Measurements from ENCODE around the gene ATP5MG.

The ATP5MG gene

DNA sequence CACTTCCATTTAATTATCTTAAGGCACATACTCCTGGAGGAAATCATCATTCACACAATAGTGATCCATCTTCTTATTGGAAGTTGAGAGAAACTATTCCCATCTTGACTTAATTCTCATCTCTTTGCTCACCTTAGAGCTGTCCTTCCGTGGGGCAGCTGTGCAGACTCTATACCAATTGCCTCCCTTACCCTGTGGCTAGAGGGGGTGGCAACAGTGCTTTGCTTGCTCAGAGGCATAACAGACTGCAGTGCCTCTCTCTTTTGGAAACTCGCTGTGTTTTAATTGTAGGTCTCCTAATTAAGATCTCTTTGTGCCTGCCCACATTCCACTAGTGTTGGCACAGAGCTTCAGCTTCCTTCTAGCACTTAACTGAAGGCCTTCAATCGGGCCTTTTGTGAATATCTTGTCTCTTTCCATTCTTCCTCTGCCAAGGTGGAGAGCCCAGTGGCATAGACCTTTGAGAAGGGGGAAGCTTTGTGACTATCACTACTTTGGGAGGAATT lies 40.4 kb downstream of the ATP5MG start:
- no peak for DNase-seq (ENCODE audit: extremely low read depth in 1 of 2, low read depth in 1 of 2)

DNA sequence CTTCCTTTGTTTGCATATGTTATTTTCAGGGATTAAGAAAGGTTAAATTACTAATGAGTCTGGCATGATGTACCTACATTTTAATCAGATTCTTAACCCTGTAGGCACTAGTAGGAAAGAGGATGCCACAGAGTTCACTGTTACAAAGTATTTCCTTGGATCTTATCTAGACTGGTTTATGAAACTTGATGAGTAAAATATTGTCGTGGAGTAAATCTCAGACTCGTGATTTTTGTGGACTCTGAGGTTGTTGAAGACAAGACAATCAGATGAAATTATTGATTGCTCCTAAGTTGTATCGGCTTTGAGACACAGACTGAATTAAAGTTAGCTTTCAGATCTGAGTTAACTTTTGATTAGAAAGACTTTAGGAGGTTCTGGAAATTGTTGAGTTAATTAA lies 40.9 kb downstream of the ATP5MG start:
- no peak for DNase-seq (ENCODE audit: extremely low read depth in 1 of 2, low read depth in 1 of 2)

- DNase-seq (ENCODE audit: extremely low read depth in 1 of 2, low read depth in 1 of 2), result no peak
Observed at GRCh38 chr11:118442908-118443589, 41.6 kb downstream of the ATP5MG start.

DNA sequence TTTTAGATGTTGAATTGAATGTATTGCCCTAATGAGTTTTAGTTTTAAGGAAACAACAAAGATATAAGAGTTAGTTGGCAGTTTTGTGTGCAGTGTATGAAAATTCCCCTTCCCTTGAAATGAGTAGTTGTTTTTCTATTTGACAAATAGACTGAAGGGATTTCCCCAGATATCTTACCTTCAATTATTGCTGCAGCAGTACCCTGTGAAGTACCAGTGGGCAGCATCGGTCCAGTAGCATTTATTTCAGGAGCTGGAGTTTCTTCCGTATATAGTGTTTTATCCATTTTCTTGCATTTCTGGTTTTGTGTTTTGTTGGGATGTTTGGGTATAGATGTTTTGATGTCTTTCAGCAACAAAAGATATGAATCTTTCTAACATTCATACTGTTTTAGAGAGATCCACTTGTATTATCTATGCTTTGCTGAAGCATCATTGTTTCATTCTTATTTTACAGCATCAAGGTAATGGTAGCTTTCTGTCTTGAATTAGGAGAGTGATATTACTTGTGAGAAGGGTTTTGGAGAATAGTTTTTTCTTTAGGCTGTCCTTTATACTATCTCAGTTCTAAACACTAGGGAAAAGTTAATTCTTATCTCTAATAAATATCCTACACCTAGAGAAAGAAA lies 42.3 kb downstream of the ATP5MG start:
- no peak for DNase-seq (ENCODE audit: extremely low read depth in 1 of 2, low read depth in 1 of 2)

DNA sequence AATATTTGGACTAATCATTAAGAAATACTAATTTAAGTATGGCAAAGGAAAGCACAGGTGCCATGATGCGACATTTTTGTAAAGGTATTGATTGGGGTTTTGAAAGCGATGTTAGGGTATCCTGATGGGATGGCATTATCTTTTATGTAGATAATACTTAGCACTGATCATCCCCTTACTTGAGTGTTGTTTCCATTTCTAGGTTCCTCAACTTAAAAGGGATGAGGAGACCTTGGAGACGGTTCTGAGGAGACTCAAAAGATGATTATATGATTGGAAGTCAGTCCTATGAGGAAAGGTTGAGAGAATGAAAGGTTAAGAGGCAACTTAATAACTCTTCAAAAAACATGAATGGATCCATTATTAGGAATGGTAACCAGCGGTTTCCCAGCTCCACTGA lies 46.0 kb downstream of the ATP5MG start:
- DNase-seq (ENCODE audit: extremely low read depth in 1 of 2, low read depth in 1 of 2), result no peak

GRCh38 chr11:118448294-118448693 lies 46.9 kb downstream of the ATP5MG start:
- DNase-seq (ENCODE audit: extremely low read depth in 1 of 2, low read depth in 1 of 2), result no peak

DNA sequence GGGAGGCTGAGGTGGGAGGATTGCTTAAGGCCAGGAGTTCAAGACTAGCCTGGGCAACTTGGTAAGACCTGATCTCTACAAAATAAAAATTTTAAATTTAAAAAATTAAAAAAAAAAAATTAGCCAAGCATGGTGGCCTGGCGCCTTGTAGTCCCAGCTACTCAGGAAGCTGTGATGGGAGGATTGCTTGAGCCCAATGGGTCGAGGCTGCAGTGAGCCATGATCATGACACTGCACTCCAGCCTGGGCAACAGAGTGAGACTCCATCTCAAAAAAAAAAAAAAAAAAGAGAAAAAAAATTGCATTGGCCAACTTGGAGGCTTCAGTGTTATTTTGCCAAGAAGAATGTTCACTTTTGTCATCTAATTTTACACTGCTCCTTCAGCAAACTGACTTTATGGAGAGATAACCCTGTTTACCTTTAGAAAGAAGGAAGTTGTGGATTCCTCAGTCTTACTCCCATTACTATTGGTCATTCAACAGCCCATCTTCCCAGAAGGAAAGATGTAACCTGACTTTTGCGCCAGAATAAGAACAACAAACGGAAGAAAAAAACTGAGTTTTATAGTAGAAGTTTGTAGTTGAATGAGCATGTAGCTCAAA lies 48.0 kb downstream of the ATP5MG start:
- DNase-seq (ENCODE audit: extremely low read depth in 1 of 2, low read depth in 1 of 2), result no peak

DNA sequence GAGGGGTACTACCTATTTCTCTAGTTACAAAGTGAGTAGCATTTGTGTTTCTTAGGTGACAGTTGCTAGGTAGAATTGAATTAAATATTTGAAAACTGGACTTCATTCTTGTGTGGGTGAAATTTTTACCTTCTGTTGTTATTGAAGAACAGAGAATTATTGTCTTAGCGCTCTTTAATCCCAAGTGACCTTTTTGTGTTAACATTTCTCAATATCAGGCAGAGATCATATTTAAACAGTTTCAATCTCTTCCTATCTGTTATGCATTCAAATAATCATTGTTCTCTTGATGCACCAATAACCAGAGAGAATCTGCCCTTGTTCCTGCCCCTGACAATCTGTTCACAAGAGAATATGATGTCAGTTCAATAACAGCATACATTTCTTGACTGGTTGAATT lies 49.0 kb downstream of the ATP5MG start:
- DNase-seq (ENCODE audit: extremely low read depth in 1 of 2, low read depth in 1 of 2), result no peak
